KBM-7 (cell line): ENCODE results near the gene TMEM242.
"Not testable (repeated sequence)": the region's sequence is repeated elsewhere in the genome, so short reads cannot be mapped to it uniquely, and the experiment has no call there.

Source experiments
- DNase-seq: peaks from one replicate; pipeline ENCODE4 v3.0.0-alpha.2; 2015
- in situ Hi-C: fragments of 300-500 bp; cut with MboI; formaldehyde crosslinking; loops from 2 replicates; pipeline ENCODE4 v1.14.3; 2020; ENCODE audit warnings: low sequenced_read_pairs, low pct_unique_long_range_greater_than_20kb, mixed read lengths

TMEM242 gene

GRCh38 chr6:157323255-157323965 is at the start of gene TMEM242:
TMEM242 (minus strand) TSS chr6:157323519; CDS start chr6:157323499, 20 bp downstream.
- DNase-seq = peak; percentile 98
- in situ Hi-C loops = no loop called here

GRCh38 chr6:157372501-157373280 is 49.4 kb upstream of the TMEM242 start:
- no peak for DNase-seq
- in situ Hi-C loops = no loop called here

- in situ Hi-C loops = no loop called here
- DNase-seq = no peak
These were observed 47.4 kb upstream of the TMEM242 start for GRCh38 chr6:157370755-157371154.

GRCh38 chr6:157368359-157369049 is 45.2 kb upstream of the TMEM242 start:
- in situ Hi-C loops = no loop called here
- no peak for DNase-seq

GRCh38 chr6:157366648-157367047 is 43.3 kb upstream of the TMEM242 start:
- DNase-seq = no peak
- in situ Hi-C loops = no loop called here

GRCh38 chr6:157364705-157365104 is 41.4 kb upstream of the TMEM242 start:
- in situ Hi-C loops = no loop called here
- no peak for DNase-seq

- no peak for DNase-seq
- in situ Hi-C loops = no loop called here
These were observed 38.6 kb upstream of the TMEM242 start for GRCh38 chr6:157361886-157362285.

- in situ Hi-C loops = no loop called here
These were observed 35.0 kb upstream of the TMEM242 start for GRCh38 chr6:157358287-157358686.

GRCh38 chr6:157346373-157346772 is 23.1 kb upstream of the TMEM242 start:
- no peak for DNase-seq
- in situ Hi-C loops = no loop called here

More at GRCh38 chr6:157358287-157358686, 35.0 kb upstream of the TMEM242 start:
- DNase-seq = no peak

- in situ Hi-C loops = no loop called here
These were observed 20.4 kb upstream of the TMEM242 start for GRCh38 chr6:157343732-157344131.

GRCh38 chr6:157339432-157339831 is 16.1 kb upstream of the TMEM242 start:
- in situ Hi-C loops = no loop called here

More at GRCh38 chr6:157343732-157344131, 20.4 kb upstream of the TMEM242 start:
- DNase-seq = no peak

GRCh38 chr6:157337751-157338150 is 14.4 kb upstream of the TMEM242 start:
- in situ Hi-C loops = no loop called here
- DNase-seq = no peak

More at GRCh38 chr6:157339432-157339831, 16.1 kb upstream of the TMEM242 start:
- no peak for DNase-seq

- in situ Hi-C loops = not testable (repeated sequence)
- DNase-seq = peak; percentile 27
These were observed 14.0 kb upstream of the TMEM242 start for GRCh38 chr6:157337276-157337675.

GRCh38 chr6:157335829-157336228 is 12.5 kb upstream of the TMEM242 start:
- DNase-seq = no peak
- in situ Hi-C loops = no loop called here

- in situ Hi-C loops = no loop called here
- DNase-seq = no peak
These were observed 10.6 kb upstream of the TMEM242 start for GRCh38 chr6:157333956-157334355.

GRCh38 chr6:157333537-157333936 is 10.2 kb upstream of the TMEM242 start:
- in situ Hi-C loops = no loop called here

GRCh38 chr6:157332813-157333212 is 9.5 kb upstream of the TMEM242 start:
- in situ Hi-C loops = no loop called here
- DNase-seq = no peak

More at GRCh38 chr6:157333537-157333936, 10.2 kb upstream of the TMEM242 start:
- DNase-seq = no peak

- in situ Hi-C loops = no loop called here
- no peak for DNase-seq
These were observed 7.5 kb upstream of the TMEM242 start for GRCh38 chr6:157330831-157331230.

GRCh38 chr6:157329829-157330228 is 6.5 kb upstream of the TMEM242 start:
- no peak for DNase-seq
- in situ Hi-C loops = no loop called here
